ENCODE measurements around the gene FBXL13. TPM values are rescaled to one million over a fixed set of nuclear protein-coding genes. Genes with fewer than 3 reads are reported as not detected.
A peak's percentile ranks its signal among the peaks of the same experiment; 100 is the strongest.

The FBXL13 gene
- total RNA-seq, 1 experiment from 2014 or later: 2.5 TPM

DNA sequence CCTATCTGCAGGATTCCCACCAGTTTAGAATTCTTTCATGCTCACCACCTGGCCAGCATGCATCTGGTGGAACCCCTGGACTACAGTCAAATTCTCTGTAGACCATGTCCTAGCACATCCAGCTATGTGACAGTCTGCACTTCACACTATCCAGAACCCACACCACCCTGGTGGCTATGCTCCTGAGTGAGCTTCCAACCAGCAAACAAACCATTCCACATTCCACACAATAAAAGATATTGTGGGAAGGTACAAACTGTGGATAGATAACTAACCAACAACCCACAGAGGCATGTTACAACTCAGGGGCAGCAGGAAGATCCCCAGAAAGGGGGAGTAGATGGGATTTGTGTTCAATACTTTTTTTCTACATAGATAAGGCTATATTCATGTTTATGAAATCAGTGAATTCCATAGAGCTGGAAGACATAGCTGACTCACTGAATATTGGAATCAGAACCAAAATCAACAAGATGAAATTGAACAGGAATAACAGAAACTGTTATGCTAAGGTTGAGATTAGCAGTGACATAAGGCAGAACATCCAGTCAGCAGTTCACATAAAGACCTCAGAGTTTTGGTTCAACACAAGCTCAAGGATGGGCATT lies 89.3 kb downstream of the FBXL13 start:
- in situ Hi-C loops (cut with HindIII; ENCODE audit: low pct_unique_long_range_greater_than_20kb, low sequenced_read_pairs) (no loop called here), intact Hi-C loops (cut with micrococcal nuclease; ENCODE audit: unreplicated experiment) (no loop called here)
- TF ChIP-seq, protein P1, sequence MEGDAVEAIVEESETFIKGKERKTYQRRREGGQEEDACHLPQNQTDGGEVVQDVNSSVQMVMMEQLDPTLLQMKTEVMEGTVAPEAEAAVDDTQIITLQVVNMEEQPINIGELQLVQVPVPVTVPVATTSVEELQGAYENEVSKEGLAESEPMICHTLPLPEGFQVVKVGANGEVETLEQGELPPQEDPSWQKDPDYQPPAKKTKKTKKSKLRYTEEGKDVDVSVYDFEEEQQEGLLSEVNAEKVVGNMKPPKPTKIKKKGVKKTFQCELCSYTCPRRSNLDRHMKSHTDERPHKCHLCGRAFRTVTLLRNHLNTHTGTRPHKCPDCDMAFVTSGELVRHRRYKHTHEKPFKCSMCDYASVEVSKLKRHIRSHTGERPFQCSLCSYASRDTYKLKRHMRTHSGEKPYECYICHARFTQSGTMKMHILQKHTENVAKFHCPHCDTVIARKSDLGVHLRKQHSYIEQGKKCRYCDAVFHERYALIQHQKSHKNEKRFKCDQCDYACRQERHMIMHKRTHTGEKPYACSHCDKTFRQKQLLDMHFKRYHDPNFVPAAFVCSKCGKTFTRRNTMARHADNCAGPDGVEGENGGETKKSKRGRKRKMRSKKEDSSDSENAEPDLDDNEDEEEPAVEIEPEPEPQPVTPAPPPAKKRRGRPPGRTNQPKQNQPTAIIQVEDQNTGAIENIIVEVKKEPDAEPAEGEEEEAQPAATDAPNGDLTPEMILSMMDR (IDR thresholded peaks at IDR 0.05): no peak
- TF ChIP-seq SIN3A (IDR thresholded peaks at IDR 0.05; ENCODE audit: borderline replicate concordance, insufficient read depth, low read depth, low read length): no peak
- TF ChIP-seq TCF7L2 (IDR thresholded peaks at IDR 0.05; ENCODE audit: low read depth, low read length): no peak
- TF ChIP-seq, protein P2, sequence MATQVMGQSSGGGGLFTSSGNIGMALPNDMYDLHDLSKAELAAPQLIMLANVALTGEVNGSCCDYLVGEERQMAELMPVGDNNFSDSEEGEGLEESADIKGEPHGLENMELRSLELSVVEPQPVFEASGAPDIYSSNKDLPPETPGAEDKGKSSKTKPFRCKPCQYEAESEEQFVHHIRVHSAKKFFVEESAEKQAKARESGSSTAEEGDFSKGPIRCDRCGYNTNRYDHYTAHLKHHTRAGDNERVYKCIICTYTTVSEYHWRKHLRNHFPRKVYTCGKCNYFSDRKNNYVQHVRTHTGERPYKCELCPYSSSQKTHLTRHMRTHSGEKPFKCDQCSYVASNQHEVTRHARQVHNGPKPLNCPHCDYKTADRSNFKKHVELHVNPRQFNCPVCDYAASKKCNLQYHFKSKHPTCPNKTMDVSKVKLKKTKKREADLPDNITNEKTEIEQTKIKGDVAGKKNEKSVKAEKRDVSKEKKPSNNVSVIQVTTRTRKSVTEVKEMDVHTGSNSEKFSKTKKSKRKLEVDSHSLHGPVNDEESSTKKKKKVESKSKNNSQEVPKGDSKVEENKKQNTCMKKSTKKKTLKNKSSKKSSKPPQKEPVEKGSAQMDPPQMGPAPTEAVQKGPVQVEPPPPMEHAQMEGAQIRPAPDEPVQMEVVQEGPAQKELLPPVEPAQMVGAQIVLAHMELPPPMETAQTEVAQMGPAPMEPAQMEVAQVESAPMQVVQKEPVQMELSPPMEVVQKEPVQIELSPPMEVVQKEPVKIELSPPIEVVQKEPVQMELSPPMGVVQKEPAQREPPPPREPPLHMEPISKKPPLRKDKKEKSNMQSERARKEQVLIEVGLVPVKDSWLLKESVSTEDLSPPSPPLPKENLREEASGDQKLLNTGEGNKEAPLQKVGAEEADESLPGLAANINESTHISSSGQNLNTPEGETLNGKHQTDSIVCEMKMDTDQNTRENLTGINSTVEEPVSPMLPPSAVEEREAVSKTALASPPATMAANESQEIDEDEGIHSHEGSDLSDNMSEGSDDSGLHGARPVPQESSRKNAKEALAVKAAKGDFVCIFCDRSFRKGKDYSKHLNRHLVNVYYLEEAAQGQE (IDR thresholded peaks at IDR 0.05; ENCODE audit: insufficient read depth in 1 of 2, low read depth in 2 of 2, low read length in 1 of 2): no peak
- no peak for TF ChIP-seq POLR2AphosphoS5 (IDR thresholded peaks at IDR 0.05; ENCODE audit: low read depth, low read length)
- no peaks in the 10 kb centered on the region for H3K4me1 ChIP-seq (ENCODE audit: control insufficient read depth, insufficient read depth, low read length)
- no peaks in the 10 kb centered on the region for H3K27me3 ChIP-seq (ENCODE audit: control insufficient read depth, insufficient read depth, low read length)
- H3K4me3 ChIP-seq (ENCODE audit: low read depth in 2 of 2, low read length in 2 of 2): no peak overlapping the region
- ChIA-PET POLR2A (no interaction called here), CTCF (no interaction called here)
- no TSS peak for BruUV-seq (replicated peaks)
- H3K27ac ChIP-seq (ENCODE audit: low read length): peak overlapping the region; percentile 66; the same call in 1 of the 2 replicates
- no peaks in the 10 kb centered on the region for H3K36me3 ChIP-seq (ENCODE audit: control insufficient read depth, insufficient read depth, low read length)
- DNase-seq (ENCODE audit: low read depth, low spot score): no peak
- no peak for ATAC-seq
- peaks cover 4% of the 10 kb centered on the region; the same call in 1 of the 2 replicates for H3K9me3 ChIP-seq (ENCODE audit: control insufficient read depth, insufficient read depth, low read depth, low read length)

DNA sequence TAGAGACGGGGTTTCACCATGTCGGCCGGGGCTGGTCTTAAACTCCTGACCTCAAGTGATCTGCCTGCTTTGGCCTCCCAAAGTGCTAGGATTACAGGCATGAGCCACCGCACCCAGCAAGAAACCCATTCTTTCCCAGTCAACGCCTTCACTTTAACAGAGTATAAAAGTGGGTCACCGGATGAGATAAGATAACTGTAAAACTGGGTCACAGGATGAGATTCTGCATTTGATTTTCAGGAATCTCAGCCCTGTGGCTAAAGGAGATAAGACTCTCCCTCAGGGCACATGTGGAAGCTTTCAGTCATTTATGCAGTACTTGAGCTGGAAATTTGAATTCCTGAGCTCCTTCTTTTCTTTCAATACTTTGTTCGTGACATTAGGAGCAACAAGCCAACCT lies 91.0 kb downstream of the FBXL13 start:
- ChIA-PET CTCF (no interaction called here), POLR2A (interaction anchor here (0.6 kb wide), 1 partner anchor 11 kb away, joined by 4 read pairs; no protein-coding TSS in a partner anchor)
- Histone ChIP-seq H3K4me1 (ENCODE audit: control insufficient read depth, insufficient read depth, low read length) (no peaks in the 10 kb centered on the region), H3K4me3 (ENCODE audit: low read depth in 2 of 2, low read length in 2 of 2) (no peak overlapping the region), H3K9me3 (ENCODE audit: control insufficient read depth, insufficient read depth, low read depth, low read length) (peaks cover 12% of the 10 kb centered on the region; the same call in 1 of the 2 replicates), H3K27me3 (ENCODE audit: control insufficient read depth, insufficient read depth, low read length) (no peaks in the 10 kb centered on the region), H3K27ac (ENCODE audit: low read length) (no peak overlapping the region), H3K36me3 (ENCODE audit: control insufficient read depth, insufficient read depth, low read length) (no peaks in the 10 kb centered on the region)
- TF ChIP-seq POLR2AphosphoS5 (IDR thresholded peaks at IDR 0.05; ENCODE audit: low read depth, low read length) (no peak), SIN3A (IDR thresholded peaks at IDR 0.05; ENCODE audit: borderline replicate concordance, insufficient read depth, low read depth, low read length) (no peak), TCF7L2 (IDR thresholded peaks at IDR 0.05; ENCODE audit: low read depth, low read length) (no peak)
- TF ChIP-seq, protein P1 (IDR thresholded peaks at IDR 0.05): no peak
- TF ChIP-seq, protein P2 (IDR thresholded peaks at IDR 0.05; ENCODE audit: insufficient read depth in 1 of 2, low read depth in 2 of 2, low read length in 1 of 2): no peak
- no peak for ATAC-seq
- intact Hi-C loops (cut with micrococcal nuclease; ENCODE audit: unreplicated experiment): no loop called here
- in situ Hi-C loops (cut with HindIII; ENCODE audit: low pct_unique_long_range_greater_than_20kb, low sequenced_read_pairs): no loop called here
- no TSS peak for BruUV-seq (replicated peaks)
- no peak for DNase-seq (ENCODE audit: low read depth, low spot score)
